ENCODE data around the gene LMTK3.
"Not testable (repeated sequence)": the region's sequence is repeated elsewhere in the genome, so short reads cannot be mapped to it uniquely, and the experiment has no call there.

The LMTK3 gene

DNA sequence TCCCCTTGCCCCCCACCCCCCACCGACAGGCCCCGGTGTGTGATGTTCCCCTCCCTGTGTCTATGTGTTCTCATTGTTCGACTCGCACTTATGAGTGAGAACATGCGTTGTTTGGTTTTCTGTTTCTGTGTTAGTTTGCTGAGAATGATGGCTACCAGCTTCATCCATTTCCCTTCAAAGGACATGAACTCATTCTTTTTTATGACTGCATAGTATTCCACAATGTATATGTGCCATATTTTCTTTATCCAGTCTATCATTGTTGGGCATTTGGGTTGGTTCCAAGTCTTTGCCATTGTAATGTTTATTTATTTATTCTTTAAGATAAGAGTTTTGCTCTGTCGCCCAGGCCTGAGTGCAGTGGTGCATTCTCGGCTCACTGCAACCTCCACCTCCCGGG lies 26.4 kb upstream of the LMTK3 start:
- not testable (repeated sequence) for DNase-seq

DNA sequence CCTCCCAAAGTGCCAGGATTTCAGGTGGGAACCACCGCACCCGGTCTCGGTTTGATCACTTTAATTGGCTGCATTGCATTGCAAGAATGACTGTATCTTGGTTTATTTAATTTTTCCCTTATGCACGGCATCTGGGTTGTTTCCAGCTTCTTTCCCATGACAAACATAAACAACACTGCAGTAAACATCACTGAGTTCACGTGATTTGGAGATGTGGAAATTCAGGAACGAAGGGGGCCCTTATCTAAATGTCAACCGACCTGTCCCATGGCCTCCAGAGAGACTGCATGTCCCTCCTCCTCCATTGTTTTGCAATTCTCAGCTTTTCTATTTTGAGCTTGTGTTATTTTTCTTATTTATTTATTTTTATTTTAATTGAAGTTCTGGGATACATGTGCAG lies 25.9 kb upstream of the LMTK3 start:
- no peak for DNase-seq

DNA sequence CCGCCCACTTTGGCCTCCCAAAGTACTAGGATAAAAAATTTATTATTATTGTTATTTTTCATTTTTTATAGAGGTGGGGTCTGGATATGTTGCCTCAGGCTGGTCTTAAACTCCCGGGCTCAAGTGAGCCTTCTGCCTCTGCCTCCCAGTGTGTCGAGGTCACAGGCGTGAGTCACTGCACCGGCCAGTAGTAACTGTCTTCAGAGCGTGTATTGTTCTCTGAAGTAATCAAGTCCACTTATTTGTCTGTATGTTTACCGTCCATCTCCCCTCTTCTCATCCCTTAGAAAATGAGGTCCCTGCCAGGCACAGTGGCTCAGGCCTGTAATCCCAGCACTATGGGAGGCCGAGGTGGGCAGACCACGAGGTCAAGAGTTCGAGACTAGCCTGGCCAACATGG lies 22.1 kb upstream of the LMTK3 start:
- no peak for DNase-seq

DNA sequence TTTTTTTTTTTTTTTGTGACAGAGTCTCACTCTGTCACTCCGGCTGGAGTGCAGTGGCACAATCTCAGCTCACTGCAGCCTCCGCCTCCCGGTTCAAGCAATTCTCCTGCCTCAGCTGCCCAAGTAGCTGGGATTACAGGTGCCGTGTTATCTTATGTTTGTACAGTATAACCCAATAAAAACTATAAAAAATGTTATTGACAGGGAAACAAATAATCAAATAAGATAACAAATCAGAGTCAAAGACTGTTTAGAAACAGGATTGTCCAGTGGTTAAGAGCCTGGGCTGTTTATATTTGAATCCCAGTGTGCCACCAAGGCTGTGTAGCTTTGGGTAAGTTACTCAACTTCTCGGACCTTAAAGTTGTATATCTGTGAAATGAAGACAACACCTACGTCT lies 19.1 kb upstream of the LMTK3 start:
- DNase-seq = no peak

DNA sequence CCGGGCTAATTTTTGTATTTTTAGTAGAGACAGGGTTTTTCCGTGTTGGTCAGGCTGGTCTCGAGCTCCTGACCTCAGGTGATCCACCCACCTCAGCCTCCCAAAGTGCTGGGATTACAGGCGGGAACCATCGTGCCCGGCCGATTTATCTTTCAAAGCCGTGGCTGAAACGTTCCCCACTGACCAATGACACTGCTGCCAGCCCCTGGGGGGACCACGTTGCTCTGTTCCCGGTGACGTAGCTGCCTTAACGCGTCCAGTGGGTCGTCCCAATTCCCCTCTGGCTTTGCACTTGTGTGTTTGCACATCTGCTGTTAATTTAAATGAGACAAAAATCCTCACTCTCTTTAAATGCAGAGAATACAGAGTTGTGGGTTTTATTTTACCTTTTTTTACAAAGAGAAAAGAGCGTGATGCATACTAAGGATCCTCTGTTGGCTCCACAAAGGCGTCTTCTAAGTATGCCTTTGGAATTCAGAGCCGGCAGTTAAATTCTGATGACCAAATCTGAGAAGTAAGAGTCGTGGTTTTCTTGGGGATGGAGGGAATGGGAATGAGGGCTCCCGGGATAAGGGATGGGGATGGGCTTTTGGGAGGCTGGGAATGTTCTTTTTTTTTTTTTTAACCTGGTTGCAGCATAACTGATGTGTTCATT lies 18.6 kb upstream of the LMTK3 start:
- DNase-seq = no peak

DNA sequence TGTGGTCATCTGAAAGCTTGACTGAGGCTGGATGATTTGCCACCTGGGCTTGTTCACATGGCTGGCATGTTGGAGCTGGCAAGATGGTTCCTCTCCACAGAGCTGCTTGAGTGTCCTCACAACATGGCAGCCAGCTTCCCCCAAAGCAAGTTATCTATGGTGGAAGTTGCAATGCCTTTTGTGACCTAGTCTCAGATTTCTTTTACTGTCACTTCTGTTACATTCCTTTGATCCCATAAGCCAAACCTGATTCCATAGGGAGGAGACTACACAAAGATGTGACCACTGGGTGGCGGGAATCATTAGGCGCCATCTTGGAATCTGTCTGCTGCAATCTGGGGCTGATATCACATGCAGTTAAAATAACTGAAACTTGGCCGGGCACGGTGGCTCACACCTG lies 17.5 kb upstream of the LMTK3 start:
- no peak for DNase-seq

DNA sequence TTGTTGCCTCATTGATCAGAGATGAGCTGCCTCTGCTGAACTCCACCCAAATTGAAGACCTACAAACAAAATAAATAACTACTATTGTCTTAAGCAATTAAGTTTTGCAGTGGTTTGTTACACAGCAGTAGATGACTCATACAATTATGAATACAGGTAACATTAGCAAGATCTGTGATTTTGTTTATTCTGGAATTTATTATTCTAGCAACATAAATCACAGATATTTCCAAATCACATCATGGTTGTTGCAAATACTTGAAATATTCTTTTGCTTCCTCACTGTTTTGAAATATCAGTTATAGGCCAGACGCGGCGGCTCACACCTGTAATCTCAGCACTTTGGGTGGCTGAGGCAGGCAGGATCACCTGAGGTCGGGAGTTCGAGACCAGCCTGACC lies 13.1 kb upstream of the LMTK3 start:
- DNase-seq = no peak

DNA sequence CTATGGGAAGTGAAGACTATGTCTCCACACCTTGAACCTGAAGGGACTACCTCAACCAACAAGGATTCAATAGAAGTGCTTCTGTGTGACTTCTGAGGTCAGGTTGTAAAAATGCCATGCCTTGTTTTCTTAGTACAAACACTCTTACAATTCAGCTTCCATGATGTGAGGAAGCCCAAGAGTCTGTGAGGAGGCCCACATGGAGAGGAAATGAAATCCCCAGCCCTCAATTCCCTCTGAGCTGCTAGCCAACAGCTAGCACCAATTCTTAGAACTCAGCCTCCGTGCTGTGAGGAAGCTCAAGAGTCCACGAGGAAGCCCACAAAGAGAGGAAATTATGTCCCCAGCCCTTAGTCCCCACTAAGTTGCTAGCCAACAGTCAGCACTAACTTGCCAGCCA lies 12.6 kb upstream of the LMTK3 start:
- DNase-seq = no peak

DNA sequence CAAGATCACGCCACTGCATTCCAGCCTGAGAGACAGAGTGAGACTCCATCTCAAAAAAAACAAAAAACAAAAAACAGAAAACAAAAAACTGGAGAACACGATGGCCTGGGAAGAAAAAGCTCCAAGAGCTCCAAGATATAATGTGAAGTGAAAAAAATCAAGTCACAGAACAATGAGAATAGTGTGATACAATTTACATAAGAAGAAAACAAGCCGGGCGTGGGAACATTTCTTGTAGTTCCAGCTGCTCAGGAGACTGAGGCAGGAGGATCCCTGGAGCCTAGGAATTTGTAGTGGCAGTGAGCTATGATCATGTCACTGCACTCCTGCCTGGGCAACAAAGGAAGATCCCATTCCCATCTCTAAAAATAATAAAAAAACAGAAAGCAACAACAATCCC lies 8.5 kb upstream of the LMTK3 start:
- DNase-seq = no peak

DNA sequence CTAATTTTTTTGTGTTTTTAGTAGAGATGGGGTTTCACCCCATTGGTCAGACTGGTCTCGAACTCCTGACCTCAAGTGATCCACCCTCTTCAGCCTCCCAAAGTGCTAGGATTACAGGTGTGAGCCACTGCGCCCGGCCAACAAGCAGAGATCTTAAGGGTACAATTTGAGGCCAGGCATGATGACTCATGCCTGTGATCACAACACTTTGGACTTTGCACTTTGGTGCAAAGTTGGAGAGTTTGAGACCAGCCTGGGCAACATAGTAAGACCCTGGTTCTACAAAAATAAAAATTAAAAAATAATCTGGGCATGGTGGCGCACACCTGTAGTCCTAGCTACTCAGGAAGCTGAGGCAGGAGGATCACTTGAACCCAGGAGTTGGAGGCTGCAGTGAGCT lies 7.8 kb upstream of the LMTK3 start:
- not testable (repeated sequence) for DNase-seq

DNA sequence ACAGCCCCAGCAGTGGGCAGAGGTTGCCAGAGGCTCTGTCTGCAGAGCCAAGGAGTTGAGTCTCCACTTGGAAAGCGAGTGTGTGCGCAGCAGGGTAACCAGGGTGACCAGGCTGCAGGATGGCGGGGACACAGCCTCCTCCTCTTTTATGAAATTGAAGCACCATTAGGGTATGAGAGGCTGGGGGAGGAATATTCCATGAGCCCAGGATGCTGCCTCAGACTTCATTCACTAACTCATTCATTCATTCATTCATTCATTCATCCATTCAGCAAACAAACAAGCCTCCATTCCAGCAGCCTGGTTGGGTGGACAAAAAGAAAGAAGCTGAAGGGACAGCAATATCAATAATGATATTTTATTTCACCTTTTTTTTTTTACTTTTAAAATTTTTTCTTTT lies 6.6 kb upstream of the LMTK3 start:
- DNase-seq = no peak

DNA sequence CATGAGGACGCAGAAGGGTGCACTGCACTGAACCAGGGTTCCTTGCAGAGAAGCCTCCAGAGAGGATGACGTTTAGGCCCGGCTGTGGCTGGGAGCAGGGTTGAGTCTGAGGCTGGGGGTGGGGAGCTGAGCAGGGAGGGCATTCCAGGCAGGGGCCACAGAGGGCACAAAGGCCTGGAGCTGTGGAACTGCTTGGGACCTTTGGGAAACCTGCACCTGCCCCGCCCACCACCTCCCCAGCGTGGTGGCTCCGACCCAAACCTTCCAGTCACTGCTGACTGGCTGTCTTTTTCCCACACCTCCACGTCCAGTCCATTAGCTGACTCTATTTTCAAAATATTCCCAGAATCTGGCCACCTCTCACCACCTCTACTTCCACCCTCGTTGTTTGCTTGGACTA lies 4.9 kb upstream of the LMTK3 start:
- no peak for DNase-seq

DNA sequence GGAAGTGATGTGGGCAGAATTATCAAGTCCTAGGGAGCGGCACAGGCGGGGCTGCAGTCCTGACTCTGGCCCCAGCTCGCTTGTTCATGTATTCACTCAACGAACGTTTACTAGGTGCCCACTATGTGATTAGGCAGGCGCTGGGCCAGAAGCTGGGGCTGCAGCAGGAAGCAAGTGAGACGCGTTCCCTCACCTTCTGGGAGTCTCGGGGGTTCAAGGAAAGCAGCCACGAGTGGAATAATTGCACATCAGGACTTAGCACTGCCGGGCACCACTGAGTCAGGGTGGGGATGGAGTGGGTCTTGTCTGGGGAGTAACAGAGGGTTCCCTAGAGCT lies 2.5 kb upstream of the LMTK3 start:
- DNase-seq = no peak

DNA sequence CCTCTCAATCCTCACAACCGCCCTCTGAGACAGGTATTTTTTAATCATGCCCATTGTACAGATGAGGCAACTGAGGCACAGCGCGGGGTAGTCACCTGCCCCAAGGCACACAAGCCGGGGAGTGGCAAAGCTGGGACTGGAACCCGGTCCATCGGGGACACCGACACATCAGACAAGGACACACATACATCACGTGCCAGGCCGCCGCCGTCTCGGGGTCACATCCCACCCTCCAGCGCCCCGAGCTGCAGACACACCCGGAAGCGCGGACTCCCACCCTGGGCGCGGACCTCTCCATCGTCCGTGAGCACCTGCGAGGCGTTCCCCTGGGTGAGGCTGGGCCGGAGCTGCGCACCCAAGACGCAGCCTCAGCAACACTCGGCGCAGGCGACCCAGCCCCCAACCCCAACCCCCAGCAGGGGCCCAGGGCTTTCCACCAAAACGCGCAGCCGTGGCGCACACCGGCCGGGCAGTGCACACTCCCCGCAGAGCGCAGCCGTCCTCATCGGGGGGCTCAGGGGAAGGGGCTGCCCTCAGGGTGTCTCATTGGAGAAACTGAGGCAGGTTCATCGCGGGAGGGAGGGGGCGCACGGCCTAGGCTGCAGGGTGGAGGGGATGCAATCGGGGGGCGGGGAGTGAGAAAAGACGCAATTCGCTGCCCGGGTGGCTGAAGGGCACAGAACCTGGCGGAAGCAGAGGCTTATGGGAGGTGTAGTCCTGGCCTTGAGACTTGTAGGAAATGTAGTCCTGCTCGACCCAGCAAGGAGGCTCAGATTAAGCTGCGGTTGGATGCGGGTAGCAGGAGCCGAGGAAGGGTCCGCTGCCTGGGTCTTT lies 1.9 kb upstream of the LMTK3 start:
- peak; percentile 68 for DNase-seq

DNA sequence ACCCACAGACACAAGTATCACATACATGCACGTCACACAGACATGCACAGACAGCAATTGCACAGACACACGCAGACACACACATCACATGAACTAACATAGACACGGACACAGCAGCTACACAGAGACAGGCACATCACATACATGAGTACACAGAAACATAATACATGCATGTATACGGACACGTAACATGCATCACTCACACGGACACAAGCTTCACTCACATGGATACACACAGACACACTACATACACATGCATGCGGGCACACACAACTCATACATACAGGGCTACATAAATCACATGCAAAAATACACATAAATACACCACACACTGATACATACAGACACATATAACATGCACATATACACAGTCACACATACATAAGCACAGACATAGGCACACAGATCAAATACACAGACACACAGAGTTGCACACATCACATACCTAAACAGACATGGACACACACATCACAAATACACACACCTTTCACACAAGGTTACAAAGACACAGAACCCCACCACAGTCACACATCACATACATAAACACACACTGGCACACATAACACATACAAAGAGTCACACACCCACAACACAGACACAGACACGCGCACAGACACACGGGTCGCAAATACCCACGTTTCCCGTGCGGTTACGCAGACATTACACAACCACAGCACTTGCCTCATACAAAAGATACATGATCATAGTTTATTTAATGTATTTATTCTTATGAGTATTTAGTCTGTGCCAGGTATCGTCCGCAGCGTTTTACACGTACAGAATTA lies 1.1 kb upstream of the LMTK3 start:
- peak; percentile 24 for DNase-seq

DNA sequence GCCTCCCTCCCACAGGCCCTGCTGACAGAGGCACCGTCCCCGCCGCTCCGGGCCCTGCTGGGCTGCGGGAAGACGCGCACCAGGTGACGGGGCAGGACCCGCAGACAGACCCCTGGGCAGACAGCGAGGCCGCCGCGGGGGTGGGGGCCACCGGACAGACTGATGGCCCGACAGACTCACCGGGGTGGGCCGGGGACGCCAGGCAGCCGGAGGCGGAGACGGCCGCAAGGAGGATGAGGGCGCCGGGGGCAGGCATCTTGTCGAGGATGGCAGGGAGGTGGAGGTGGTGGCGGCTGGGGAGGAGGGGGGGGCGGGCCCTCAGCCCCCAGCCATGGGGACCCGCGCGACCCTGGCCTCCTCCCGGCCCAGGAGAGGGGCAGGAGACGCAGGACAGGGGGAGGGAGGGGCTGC lies 309 bp downstream of the LMTK3 start:
- DNase-seq = peak; percentile 36

DNA sequence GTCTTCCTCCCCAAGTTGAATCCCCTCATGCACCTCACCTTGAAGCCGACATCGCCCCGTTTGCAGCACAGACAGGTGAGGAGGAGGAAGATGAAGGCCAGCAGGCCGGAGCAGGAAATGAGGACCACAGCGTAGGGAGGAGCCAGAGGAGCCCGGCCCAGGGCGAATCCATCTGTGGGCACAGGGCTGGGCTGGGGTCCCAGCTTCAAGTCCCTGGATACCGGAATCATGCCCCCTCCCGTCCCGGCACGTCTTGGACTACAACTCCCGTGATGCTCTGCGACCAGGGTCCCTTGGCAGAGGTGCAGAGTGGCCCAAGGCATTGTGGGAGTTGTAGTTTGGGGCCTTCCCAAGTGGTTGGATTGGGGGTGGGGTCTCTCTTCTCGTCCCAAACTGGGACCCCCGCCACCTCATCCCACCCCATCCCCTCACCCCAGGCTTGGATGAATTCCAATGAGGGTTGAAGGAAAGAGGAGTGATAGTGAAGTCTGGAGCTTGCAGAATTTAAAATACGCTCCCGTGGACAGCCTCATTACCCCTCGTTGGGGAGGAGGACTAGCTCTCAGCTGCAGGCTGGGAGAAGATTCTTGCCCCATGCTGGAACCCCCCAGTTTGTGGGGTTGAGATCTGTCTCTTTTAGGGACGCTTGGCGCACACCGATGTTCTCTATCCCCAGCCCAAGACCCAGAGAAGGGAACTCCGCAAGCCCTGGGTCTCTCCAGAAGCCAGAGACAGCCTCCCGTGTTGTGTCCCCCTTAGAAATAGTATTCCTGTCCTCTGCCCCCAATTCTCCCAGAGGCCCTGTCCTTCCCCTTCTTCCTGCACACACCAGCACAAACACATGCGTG lies 990 bp downstream of the LMTK3 start:
- peak; percentile 69 for DNase-seq

DNA sequence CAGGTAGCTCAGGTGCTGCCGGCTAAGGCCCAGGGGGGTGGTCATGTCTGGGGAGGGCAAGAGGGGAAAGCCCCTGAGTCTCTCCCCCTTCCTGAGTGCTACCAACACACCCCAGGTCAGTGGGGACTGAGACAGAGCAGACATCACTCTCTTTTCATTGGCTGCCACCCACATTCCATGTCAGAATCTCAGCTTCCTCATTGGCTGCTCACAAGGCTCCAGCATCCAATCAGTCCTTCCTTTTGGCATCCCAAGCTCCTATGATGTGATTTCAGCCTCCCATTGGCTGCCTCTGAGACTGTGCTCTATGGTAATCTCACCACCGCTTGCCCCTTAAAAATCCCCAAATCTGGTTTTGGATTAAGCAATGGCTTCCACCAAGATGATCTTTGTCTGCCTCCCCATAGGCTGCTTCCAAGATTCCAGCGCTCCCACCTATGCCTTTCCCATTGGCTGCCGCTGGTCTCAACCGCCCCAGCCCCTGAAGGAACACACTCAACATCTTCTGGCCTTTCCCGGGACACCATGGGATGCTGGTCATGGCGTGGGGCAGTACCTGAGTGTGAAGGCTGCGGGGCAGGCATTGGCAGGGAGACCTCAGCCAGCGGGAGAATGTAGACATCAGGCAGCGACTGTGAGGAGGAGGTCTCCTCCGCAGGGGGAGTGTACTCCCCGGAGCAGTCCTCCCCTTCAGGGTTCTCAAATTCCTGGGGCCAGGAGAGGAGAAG lies 2.0 kb downstream of the LMTK3 start:
- no peak for DNase-seq

DNA sequence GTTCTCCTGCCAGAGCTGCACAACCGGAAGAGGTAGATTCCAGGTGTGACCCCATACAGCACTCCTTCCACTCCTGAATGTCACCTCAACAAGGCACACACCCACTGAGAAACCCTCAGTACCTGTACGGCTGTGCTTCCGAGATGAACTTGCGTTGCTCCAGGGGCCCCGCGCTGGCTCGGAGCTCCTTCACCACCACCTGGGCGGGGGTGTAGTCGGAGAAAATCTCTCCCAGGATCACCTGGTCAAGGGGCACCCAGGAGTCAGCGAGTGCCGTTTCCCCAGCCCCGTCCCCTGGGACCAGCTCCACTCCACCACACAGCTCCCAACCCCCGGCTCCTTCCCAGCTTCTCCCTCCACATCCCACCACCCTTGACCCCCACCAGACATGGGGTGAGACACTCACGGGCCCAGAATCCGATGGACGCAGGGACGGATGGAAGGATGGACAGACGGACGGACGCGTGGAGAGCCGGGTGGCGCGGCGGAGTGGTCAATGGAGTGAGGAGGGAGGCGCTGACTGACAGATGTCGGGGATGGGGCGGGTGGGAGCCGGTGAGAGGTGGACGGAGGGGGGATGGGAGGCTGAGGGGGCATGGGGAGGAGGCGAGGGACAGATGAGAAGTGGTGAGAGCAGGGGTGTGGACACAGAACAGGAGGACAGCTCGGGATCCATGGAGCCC lies 2.8 kb downstream of the LMTK3 start:
- no peak for DNase-seq

DNA sequence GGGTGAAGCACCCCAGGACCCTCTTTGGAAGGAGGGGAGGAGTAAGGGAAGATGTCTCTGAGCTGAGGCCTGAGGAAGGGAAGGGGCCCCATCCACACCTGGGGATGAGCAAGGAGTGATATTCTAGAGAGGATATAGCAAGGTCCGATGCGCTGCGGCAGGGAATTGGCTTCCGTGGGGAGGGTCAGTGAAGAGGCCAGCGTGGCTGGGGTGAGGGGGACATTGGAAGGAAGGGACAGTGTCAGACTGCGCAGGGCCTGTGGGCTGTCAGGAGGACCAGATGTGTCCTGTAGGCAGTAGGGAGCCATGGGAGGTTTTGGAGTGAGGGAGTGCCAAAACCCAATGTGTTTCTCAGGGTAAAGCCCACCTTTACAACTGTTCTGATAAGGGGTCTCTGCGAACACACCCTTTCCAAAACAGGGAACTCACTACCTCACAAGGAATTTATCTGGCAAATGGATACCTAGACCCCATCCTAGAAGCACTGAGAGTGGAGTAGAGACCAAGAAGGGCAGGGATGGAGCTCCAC lies 3.7 kb downstream of the LMTK3 start:
- DNase-seq = no peak

DNA sequence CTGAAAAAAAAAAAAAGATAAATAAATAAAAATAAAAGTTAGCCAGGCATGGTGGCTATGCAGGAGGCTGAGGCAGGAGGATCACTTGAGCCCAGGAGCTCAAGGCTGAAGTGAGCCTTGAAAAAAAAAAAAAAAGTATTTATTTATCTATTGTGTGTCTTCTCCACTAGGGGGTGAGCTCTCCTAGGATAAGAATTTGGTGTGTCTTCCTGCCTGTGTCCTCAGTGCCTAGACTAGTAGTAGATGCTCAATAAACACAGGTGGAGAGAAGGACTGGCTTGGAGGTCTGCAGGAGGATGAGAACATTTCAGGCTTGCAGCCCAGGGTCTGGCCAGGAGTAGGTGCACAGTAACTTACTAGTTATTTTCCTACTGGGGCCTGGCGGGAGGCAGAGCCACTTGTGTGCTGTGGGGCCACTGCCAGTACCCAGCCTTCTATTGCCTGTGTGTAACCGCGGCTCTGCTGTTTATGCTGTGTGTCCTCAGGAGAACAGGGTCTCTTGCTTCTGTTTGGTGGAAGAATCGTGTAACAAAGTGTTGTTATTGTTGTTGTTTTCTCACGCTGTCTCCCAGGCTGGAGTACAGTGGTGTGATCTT lies 5.4 kb downstream of the LMTK3 start:
- DNase-seq = peak; percentile 61

All from central memory CD4-positive, alpha-beta T cell (primary cell).